NCI-H510A (cell line): Measurements from ENCODE around the gene BBS7.
A peak's percentile ranks its signal among the peaks of the same experiment; 100 is the strongest.

ENCODE experiments used
- DNase-seq: peaks from one replicate; lab custom pipeline; 2025; lab: John Stamatoyannopoulos, UW

The BBS7 gene

GRCh38 chr4:121827853-121828252 lies 42.4 kb downstream of the BBS7 start:
- no peak for DNase-seq

- no peak for DNase-seq
These were observed 45.3 kb downstream of the BBS7 start for GRCh38 chr4:121824950-121825349.

- no peak for DNase-seq
These were observed 46.1 kb downstream of the BBS7 start for GRCh38 chr4:121824171-121824527.

GRCh38 chr4:121823505-121824170 lies 46.6 kb downstream of the BBS7 start, which contains the start of gene CCNA2:
Gene CCNA2, minus strand, starts transcription at chr4:121823883. Its CDS starts 255 bp downstream, at chr4:121823628.
- peak; percentile 87 for DNase-seq

GRCh38 chr4:121822796-121823504 lies 47.3 kb downstream of the BBS7 start:
- peak; percentile 0 for DNase-seq

- DNase-seq, result no peak
These were observed 48.2 kb downstream of the BBS7 start for GRCh38 chr4:121822047-121822446.

GRCh38 chr4:121819216-121819965 lies 50.9 kb downstream of the BBS7 start:
- no peak for DNase-seq

GRCh38 chr4:121818215-121818614 lies 52.1 kb downstream of the BBS7 start:
- DNase-seq, result no peak

GRCh38 chr4:121817701-121818100 lies 52.6 kb downstream of the BBS7 start:
- DNase-seq, result no peak

- no peak for DNase-seq
These were observed 53.3 kb downstream of the BBS7 start for GRCh38 chr4:121817006-121817405.

GRCh38 chr4:121814756-121815155 lies 55.5 kb downstream of the BBS7 start:
- no peak for DNase-seq

- no peak for DNase-seq
These were observed 59.2 kb downstream of the BBS7 start for GRCh38 chr4:121811122-121811521.

- no peak for DNase-seq
These were observed 63.9 kb downstream of the BBS7 start for GRCh38 chr4:121806411-121806810.

- DNase-seq, result no peak
These were observed 68.6 kb downstream of the BBS7 start for GRCh38 chr4:121801715-121802075.

- peak; percentile 74 for DNase-seq
These were observed 69.1 kb downstream of the BBS7 start, which contains the start of gene EXOSC9 for GRCh38 chr4:121800961-121801714. Gene EXOSC9, plus strand, starts transcription at chr4:121801323. Its CDS starts 102 bp downstream, at chr4:121801425.

GRCh38 chr4:121800638-121800960 lies 69.7 kb downstream of the BBS7 start:
- DNase-seq, result no peak

- no peak for DNase-seq
These were observed 70.3 kb downstream of the BBS7 start for GRCh38 chr4:121799867-121800501.

GRCh38 chr4:121799208-121799823 lies 71.0 kb downstream of the BBS7 start:
- no peak for DNase-seq

GRCh38 chr4:121796283-121796682 lies 74.0 kb downstream of the BBS7 start:
- DNase-seq, result no peak

GRCh38 chr4:121794505-121795188 lies 75.6 kb downstream of the BBS7 start:
- no peak for DNase-seq

- DNase-seq, result no peak
These were observed 77.3 kb downstream of the BBS7 start for GRCh38 chr4:121792966-121793365.
